Stimulated activated CD4-positive, alpha-beta T cell treated with anti-CD3 and anti-CD28 coated beads, TNF-alpha, amount 100 ng/mL, for 4 hours (primary cell): ENCODE results near the gene GJD3.
"Not testable (repeated sequence)": the region's sequence is repeated elsewhere in the genome, so short reads cannot be mapped to it uniquely, and the experiment has no call there.

Source experiments
- DNase-seq, 3 experiments: peaks; one replicate each; pipeline ENCODE4 v3.0.0-alpha.2; 2020; ENCODE audit warnings: low read depth in 3 of 3

Gene GJD3

GRCh38 chr17:40364121-40364861, at the start of gene GJD3:
Gene GJD3, minus strand, starts transcription at chr17:40364737. Its CDS starts 922 bp downstream, at chr17:40363815.
- no peak for DNase-seq

GRCh38 chr17:40414312-40414711, 49.8 kb upstream of the GJD3 start:
- not testable (repeated sequence) for DNase-seq

- DNase-seq, result no peak
Observed at GRCh38 chr17:40412880-40413279, 48.3 kb upstream of the GJD3 start.

GRCh38 chr17:40411821-40412220, 47.3 kb upstream of the GJD3 start:
- no peak for DNase-seq

GRCh38 chr17:40410082-40410481, 45.5 kb upstream of the GJD3 start:
- DNase-seq, result no peak

- DNase-seq, result not testable (repeated sequence)
Observed at GRCh38 chr17:40409540-40409939, 45.0 kb upstream of the GJD3 start.

GRCh38 chr17:40407460-40407859, 42.9 kb upstream of the GJD3 start:
- no peak for DNase-seq

- no peak for DNase-seq
Observed at GRCh38 chr17:40404003-40404402, 39.5 kb upstream of the GJD3 start.

- DNase-seq, result no peak
Observed at GRCh38 chr17:40402668-40403067, 38.1 kb upstream of the GJD3 start.

- DNase-seq, result no peak
Observed at GRCh38 chr17:40399185-40399584, 34.6 kb upstream of the GJD3 start.

- not testable (repeated sequence) for DNase-seq
Observed at GRCh38 chr17:40386555-40386954, 22.0 kb upstream of the GJD3 start.

GRCh38 chr17:40382251-40382650, 17.7 kb upstream of the GJD3 start:
- DNase-seq, result no peak

- no peak for DNase-seq
Observed at GRCh38 chr17:40378966-40379365, 14.4 kb upstream of the GJD3 start.

- no peak for DNase-seq
Observed at GRCh38 chr17:40377832-40378231, 13.3 kb upstream of the GJD3 start.

GRCh38 chr17:40376541-40376940, 12.0 kb upstream of the GJD3 start:
- DNase-seq, result not testable (repeated sequence)

GRCh38 chr17:40375786-40376185, 11.2 kb upstream of the GJD3 start:
- not testable (repeated sequence) for DNase-seq

GRCh38 chr17:40374821-40375498, 10.4 kb upstream of the GJD3 start:
- DNase-seq, result no peak

- DNase-seq, result no peak
Observed at GRCh38 chr17:40373999-40374398, 9.5 kb upstream of the GJD3 start.

GRCh38 chr17:40373324-40373723, 8.8 kb upstream of the GJD3 start:
- no peak for DNase-seq

- not testable (repeated sequence) for DNase-seq
Observed at GRCh38 chr17:40372644-40373043, 8.1 kb upstream of the GJD3 start.

GRCh38 chr17:40372031-40372430, 7.5 kb upstream of the GJD3 start:
- DNase-seq, result no peak

- DNase-seq, result no peak
Observed at GRCh38 chr17:40371261-40371929, 6.9 kb upstream of the GJD3 start.

- DNase-seq, result no peak
Observed at GRCh38 chr17:40369923-40370322, 5.4 kb upstream of the GJD3 start.
